HG02981 (cell line): Measurements from ENCODE around the gene AKT1S1.
"Not testable (repeated sequence)": the region's sequence is repeated elsewhere in the genome, so short reads cannot be mapped to it uniquely, and the experiment has no call there.

Experiments
- ATAC-seq: cut with Tn5 transposase; IDR thresholded peaks from one replicate; pipeline ENCODE4 v1.9.1; 2021; ENCODE audit warnings: mild to moderate bottlenecking, moderate library complexity; ENCODE audit not compliant: unreplicated experiment

AKT1S1 gene

GRCh38 chr19:49839713-49840112 is 37.4 kb downstream of the AKT1S1 start:
- ATAC-seq = no peak

DNA sequence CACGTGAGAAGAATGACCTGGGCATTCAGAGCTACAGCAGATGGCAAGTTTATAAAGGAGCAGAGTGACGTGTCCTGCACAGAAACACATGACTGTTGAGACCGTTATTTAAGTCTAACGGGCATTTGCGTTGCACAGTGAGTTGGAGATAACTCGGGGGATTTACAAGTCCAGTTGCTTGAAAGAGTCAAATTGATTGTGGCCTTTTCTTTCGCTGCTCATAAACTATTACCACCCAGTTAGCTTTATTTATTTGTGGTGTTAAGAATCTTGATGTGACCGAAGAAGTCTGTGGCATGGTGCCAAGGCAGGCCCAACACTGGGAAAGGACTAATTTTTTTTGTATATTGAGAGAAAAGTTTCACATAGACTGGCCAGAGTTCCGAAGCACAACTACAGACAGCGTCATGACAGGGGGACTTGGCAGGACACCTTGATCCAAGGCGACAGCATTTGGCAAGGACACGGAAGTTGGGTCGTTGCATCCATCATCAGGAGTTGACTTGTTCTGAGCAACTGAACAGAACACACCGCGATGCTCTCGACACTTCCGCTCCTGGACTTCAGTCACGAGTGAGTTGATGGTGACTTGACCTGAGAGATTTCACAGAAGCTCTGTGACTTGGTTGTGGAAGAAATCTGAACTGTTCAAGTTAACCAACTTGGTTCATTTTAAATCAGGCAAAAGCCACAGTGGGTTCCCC is 38.1 kb downstream of the AKT1S1 start:
- ATAC-seq = no peak

DNA sequence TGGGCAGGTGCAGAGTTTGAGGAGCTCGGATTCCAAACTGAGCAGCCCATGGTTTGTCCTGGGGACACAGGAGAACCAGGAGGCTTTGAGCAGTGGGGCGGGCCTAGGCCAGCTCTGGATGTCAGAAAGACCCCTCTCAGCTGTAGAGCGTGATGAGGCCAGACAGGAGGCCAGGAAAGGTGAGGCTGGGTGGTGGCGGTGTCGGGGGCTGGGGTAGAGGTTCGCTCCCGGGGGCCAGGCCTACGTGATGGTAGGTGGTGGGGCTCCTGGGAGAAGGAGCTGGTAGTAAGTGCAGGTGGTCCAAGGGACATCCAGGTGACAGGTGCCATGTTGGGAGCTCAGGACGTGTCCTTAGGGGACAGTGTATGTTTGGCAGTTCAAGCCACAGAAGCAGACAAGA is 39.7 kb downstream of the AKT1S1 start:
- ATAC-seq = no peak

- ATAC-seq = no peak
These were observed 40.2 kb downstream of the AKT1S1 start for GRCh38 chr19:49837009-49837310.

GRCh38 chr19:49836176-49837008 is 40.8 kb downstream of the AKT1S1 start:
- ATAC-seq = no peak

DNA sequence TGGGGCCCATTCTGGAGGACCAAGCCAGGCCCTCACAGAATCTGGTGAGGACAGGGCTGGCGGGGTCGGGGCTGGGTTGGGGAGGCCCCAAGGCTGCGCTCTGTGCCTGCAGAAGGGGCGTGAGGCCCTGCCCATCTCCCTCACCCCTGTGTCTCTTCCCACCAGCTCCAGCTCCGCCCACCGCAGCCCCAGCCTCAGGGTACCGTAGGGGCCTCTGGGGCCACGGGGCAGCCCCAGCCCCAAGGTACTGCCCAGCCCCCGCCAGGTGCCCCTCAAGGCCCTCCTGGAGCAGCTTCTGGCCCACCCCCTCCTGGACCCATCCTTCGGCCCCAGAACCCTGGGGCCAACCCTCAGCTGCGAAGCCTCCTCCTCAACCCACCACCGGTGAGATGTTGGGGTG is 41.6 kb downstream of the AKT1S1 start:
- no peak for ATAC-seq

GRCh38 chr19:49833599-49833998 is 43.6 kb downstream of the AKT1S1 start:
- no peak for ATAC-seq

DNA sequence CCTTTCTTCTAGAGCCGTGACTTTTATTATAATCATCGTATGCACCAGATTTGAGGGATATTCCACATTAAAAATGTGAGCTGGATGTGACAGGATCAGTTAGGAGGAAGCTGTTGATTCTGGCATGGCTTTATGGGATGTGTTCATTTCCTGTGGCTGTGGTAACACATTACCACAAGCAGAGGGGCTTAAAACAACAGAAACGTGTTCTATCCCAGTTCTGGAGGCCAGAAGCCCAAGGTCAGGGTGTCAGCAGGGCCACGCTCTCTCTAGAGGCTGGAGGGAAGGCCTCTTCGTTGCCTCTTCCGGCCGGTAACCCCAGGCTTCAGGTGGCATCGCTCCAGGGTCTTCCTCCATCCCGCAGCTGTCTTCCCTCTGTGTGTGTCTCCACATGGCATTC is 44.6 kb downstream of the AKT1S1 start:
- no peak for ATAC-seq

DNA sequence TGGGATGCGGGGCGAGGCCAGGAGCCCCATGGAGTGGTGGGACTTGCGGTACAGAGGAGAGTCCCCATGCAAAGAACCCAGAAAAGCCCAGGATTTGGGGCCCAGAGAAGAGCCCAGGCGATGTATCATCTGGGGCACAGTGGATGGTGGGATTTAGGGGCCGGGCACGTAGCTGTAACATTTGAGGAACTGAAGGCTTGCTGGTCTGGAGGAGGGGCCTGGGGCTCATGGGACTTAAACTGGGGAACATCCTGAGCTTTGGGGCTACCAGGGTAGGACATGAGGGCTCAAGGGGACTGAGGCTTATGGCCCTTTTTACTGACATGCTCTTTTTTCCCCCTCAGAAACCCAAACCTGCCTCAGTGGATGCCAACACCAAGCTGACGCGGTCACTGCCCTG is 45.6 kb downstream of the AKT1S1 start:
- ATAC-seq = no peak

- no peak for ATAC-seq
These were observed 46.4 kb downstream of the AKT1S1 start for GRCh38 chr19:49830766-49831165.

DNA sequence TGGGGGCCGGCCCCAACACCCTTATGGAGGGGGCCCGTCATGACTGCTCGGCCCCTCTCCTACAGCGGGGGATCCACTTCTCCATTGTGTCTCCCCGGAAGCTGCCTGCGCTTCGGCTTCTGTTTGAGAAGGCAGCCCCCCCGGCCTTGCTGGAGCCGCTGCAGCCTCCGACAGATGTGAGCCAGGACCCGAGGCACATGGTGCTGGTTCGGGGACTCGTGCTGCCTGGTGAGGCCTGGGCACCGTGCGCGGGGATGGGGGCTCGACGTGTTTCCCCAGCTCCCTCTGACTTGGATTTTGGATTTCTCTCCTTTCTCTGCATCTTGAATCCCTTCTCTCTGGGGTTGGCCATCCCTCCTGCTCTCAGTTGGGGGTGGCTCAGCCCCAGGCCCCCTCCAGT is 47.4 kb downstream of the AKT1S1 start:
- ATAC-seq = no peak

DNA sequence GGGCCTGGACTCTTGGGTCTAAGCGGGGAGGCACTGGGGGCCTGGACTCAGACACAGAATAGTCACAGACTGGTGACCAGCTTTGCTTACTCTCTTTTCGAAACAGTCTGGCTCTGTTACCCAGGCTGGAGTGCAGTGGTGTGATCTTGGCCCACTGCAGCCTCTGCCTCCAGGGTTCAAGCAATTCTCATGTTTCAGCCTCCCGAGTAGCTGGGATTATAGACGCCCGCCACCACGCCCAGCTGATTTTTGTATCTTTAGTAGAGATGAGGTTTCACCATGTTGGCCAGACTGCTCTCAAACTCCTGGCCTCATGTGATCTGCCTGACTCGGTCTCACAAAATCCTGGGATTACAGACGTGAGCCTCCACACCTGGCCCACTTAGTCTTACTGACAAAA is 48.0 kb downstream of the AKT1S1 start:
- no peak for ATAC-seq

DNA sequence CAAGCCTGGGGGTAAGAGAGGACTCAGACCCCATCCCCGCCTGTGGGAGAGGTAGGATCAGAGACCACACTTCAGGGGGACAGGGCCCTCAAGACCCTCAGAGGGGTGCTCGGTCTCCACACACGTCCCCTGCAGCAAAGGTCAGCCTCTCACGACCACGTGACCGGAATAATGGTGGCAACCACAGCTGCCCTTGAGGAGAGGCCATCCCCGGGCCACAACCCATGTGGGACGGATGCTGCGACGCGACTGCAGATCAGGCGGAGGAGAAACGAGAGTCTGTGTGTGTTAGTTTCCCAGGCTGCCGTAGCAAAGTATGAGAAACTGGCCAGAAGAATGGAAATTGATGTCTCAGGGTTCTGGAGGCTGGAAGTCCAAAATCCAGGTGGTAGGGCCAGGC is 50.1 kb downstream of the AKT1S1 start:
- ATAC-seq = no peak

GRCh38 chr19:49824662-49825061 is 52.5 kb downstream of the AKT1S1 start:
- ATAC-seq = no peak

- no peak for ATAC-seq
These were observed 53.7 kb downstream of the AKT1S1 start for GRCh38 chr19:49823472-49823871.

- no peak for ATAC-seq
These were observed 57.0 kb downstream of the AKT1S1 start for GRCh38 chr19:49820125-49820524.

DNA sequence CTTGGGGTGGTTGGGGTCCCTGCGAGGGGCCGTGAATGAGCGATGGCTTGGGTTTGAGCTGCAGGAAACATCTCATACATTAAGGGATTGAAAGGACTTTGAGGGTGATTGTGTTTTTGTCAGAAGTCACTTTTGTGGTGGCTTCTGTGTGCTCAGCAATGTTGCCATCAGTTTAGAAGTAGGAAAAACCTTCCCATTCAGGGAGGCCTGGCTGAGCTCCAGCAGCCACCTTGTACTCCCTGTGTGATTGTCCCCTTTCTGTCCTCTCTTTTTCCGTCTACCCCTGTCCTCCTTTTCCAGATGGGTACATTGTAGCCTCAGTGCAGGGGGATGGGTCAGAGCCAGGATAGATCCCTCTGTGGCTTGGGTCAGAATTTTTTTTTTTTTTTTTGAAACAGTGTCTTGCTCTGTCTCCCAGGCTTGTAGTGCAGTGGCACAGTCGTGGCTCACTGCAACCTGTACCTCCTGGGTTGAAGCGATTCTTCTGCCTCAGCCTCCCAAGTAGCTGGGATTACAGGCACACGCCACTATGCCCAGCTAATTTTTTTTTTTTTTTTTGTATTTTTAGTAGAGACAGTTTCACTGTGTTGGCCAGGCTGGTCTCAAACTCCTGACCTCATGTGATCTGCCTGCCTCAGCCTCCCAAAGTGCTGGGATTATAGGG is 57.6 kb downstream of the AKT1S1 start:
- ATAC-seq = not testable (repeated sequence)
